Dermis microvascular lymphatic vessel endothelial cell (primary cell): ENCODE results near the gene MYT1. TPM values are rescaled to one million over a fixed set of nuclear protein-coding genes. Genes with fewer than 3 reads are reported as not detected.

Experiments used
- DNase-seq, 2 donors: peaks; one replicate each; pipeline versions ENCODE4 v3.0.0 to v3.0.0-alpha.2; 2010; ENCODE audit warnings: low read depth in 2 of 2
- total RNA-seq: library from RNA; depleted of rRNA; stranded (reverse); fragments of >200 nt; gene quantifications from 2 replicates; pipeline ENCODE4 v1.2.1, GENCODE V29; 2014

MYT1 gene
- total RNA-seq, 1 donor from 2014 or later: not detected

GRCh38 chr20:64212755-64213154, 48.5 kb downstream of the MYT1 start:
- no peak for DNase-seq

GRCh38 chr20:64214113-64214512, 49.9 kb downstream of the MYT1 start:
- DNase-seq: no peak

GRCh38 chr20:64214952-64215351, 50.7 kb downstream of the MYT1 start:
- no peak for DNase-seq

- peak in 1 of 2 donors; percentile 18 for DNase-seq
These were observed 51.8 kb downstream of the MYT1 start for GRCh38 chr20:64216036-64216435.

GRCh38 chr20:64216910-64217309, 52.7 kb downstream of the MYT1 start:
- no peak for DNase-seq

GRCh38 chr20:64217539-64218221, 53.4 kb downstream of the MYT1 start:
- DNase-seq: no peak

GRCh38 chr20:64219202-64219601, 55.0 kb downstream of the MYT1 start:
- DNase-seq: no peak

GRCh38 chr20:64219730-64220129, 55.5 kb downstream of the MYT1 start:
- no peak for DNase-seq

GRCh38 chr20:64220420-64220819, 56.2 kb downstream of the MYT1 start:
- no peak for DNase-seq

- DNase-seq: no peak
These were observed 56.8 kb downstream of the MYT1 start for GRCh38 chr20:64220891-64221527.

- DNase-seq: no peak
These were observed 58.1 kb downstream of the MYT1 start for GRCh38 chr20:64222291-64222735.

- no peak for DNase-seq
These were observed 58.7 kb downstream of the MYT1 start for GRCh38 chr20:64222851-64223525.

GRCh38 chr20:64223526-64224067, 59.3 kb downstream of the MYT1 start:
- DNase-seq: peak in 1 of 2 donors; percentile 23

GRCh38 chr20:64224351-64225170, 60.3 kb downstream of the MYT1 start:
- peak in 1 of 2 donors; percentile 42 for DNase-seq

GRCh38 chr20:64225171-64225595, 60.9 kb downstream of the MYT1 start:
- DNase-seq: no peak

GRCh38 chr20:64225828-64226598, 61.8 kb downstream of the MYT1 start:
- no peak for DNase-seq

- DNase-seq: no peak
These were observed 62.7 kb downstream of the MYT1 start for GRCh38 chr20:64226686-64227580.

GRCh38 chr20:64228086-64228653, 63.9 kb downstream of the MYT1 start:
- DNase-seq: no peak
